Fibroblast of lung (primary cell): ENCODE results near the gene XRCC2. TPM values are rescaled to one million over a fixed set of nuclear protein-coding genes. Genes with fewer than 3 reads are reported as not detected.

ENCODE experiments used
- DNase-seq, 2 donors: peaks; one replicate each; pipeline versions ENCODE4 v3.0.0 to v3.0.0-alpha.2; 2010; ENCODE audit warnings: low read depth in 2 of 2
- H2AFZ ChIP-seq: 2 replicates; pipeline ENCODE4 v1.5.1; 2012; ENCODE audit warnings: low read length, control low read depth, inconsistent platforms
- H3K27ac ChIP-seq: 2 replicates; pipeline ENCODE4 v1.5.1; 2011; ENCODE audit warnings: low read length, control low read depth; ENCODE audit not compliant: insufficient read depth
- H3K27me3 ChIP-seq: 2 replicates; pipeline ENCODE4 v1.5.1; 2011; ENCODE audit warnings: mild to moderate bottlenecking, low read length; ENCODE audit not compliant: control insufficient read depth, insufficient read depth
- H3K36me3 ChIP-seq: 2 replicates; pipeline ENCODE4 v1.5.1; 2011; ENCODE audit warnings: low read length; ENCODE audit not compliant: control insufficient read depth, insufficient read depth
- H3K4me1 ChIP-seq: 2 replicates; pipeline ENCODE4 v1.5.1; 2011; ENCODE audit warnings: low read length; ENCODE audit not compliant: control insufficient read depth, insufficient read depth; ENCODE audit errors: extremely low read depth
- H3K4me2 ChIP-seq: 2 replicates; pipeline ENCODE4 v1.5.1; 2011; ENCODE audit warnings: low read length, control low read depth; ENCODE audit not compliant: insufficient read depth; ENCODE audit errors: extremely low read depth
- H3K4me3 ChIP-seq, 4 experiments: fragments of 200-600 bp in 1 of 4; sonication (generic) in 1 of 4; replicated peaks in 1 of 4; 2 replicates each; pipeline ENCODE4 v1.5.1; 2011 to 2016; ENCODE audit warnings: low read length in 4 of 4, low read depth in 3 of 4, mild to moderate bottlenecking in 3 of 4, control low read depth in 2 of 4, inconsistent platforms in 1 of 4, mixed read lengths in 1 of 4; ENCODE audit not compliant: insufficient read depth in 1 of 4; ENCODE audit errors: control extremely low read depth in 1 of 4
- H3K79me2 ChIP-seq: 2 replicates; pipeline ENCODE4 v1.5.1; 2012; ENCODE audit warnings: mild to moderate bottlenecking, low read length, inconsistent platforms; ENCODE audit not compliant: control insufficient read depth, insufficient read depth
- H3K9ac ChIP-seq: 2 replicates; pipeline ENCODE4 v1.5.1; 2011; ENCODE audit warnings: mild to moderate bottlenecking, low read length, control low read depth; ENCODE audit not compliant: insufficient read depth
- H3K9me3 ChIP-seq: 2 replicates; pipeline ENCODE4 v1.5.1; 2012; ENCODE audit warnings: low read depth, low read length; ENCODE audit not compliant: control insufficient read depth, insufficient read depth
- H4K20me1 ChIP-seq: 2 replicates; pipeline ENCODE4 v1.5.1; 2011; ENCODE audit warnings: low read length; ENCODE audit not compliant: control insufficient read depth, insufficient read depth; ENCODE audit errors: extremely low read depth
- EZH2 ChIP-seq: IDR thresholded peaks from 2 replicates; pipeline ENCODE4 v1.5.1; 2012; ENCODE audit warnings: low read length, control low read depth, mild to moderate bottlenecking; ENCODE audit errors: missing control alignments
- polyA plus RNA-seq, 2 donors: library from polyadenylated mRNA; depleted of rRNA in 1 of 2; stranded (reverse) in 1 of 2; unstranded in 1 of 2; fragments of >200 nt; gene quantifications; 2 replicates each; pipeline ENCODE4 v1.2.1, GENCODE V29; 2011 to 2012; ENCODE audit warnings: missing spikeins in 1 of 2
- total RNA-seq: library from RNA; depleted of rRNA; stranded (reverse); fragments of >200 nt; gene quantifications from 2 replicates; pipeline ENCODE4 v1.2.1, GENCODE V29; 2014
- TF ChIP-seq, protein P1 (sequence below), 2 donors: IDR thresholded peaks in 1 of 2; conservative IDR thresholded peaks in 1 of 2; 1 replicate in 1 of 2; 2 replicates in 1 of 2; pipeline ENCODE4 v1.5.1; 2011 to 2012; ENCODE audit warnings: low read length in 2 of 2, control low read depth in 1 of 2, inconsistent platforms in 1 of 2, low read depth in 1 of 2, mild to moderate bottlenecking in 1 of 2

XRCC2 gene
- total and polyA plus RNA-seq, 2 donors (not counting 1 experiment from before 2014, with no cell fraction given), result 0.66 to 1.4 TPM

DNA sequence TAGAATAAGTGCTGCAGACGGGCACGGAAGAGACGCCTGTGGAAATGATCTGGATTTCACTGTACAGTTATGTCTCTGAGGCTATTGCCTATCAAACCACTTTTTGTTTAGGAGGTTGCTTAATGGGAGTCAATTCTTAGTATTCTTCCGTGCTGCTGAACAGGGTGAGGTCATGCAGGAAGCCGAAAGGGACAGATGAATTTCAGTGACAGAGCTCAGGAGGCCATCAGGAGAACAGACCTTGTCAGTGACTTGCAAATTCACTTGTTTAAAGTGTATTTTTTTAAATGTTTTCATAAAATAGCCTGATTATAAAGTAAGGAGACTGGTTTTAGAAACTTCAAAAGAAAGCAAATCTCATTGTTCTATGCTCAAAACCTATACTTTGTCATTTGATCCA lies 58.9 kb downstream of the XRCC2 start:
- H2AFZ ChIP-seq, result no peak overlapping the region

DNA sequence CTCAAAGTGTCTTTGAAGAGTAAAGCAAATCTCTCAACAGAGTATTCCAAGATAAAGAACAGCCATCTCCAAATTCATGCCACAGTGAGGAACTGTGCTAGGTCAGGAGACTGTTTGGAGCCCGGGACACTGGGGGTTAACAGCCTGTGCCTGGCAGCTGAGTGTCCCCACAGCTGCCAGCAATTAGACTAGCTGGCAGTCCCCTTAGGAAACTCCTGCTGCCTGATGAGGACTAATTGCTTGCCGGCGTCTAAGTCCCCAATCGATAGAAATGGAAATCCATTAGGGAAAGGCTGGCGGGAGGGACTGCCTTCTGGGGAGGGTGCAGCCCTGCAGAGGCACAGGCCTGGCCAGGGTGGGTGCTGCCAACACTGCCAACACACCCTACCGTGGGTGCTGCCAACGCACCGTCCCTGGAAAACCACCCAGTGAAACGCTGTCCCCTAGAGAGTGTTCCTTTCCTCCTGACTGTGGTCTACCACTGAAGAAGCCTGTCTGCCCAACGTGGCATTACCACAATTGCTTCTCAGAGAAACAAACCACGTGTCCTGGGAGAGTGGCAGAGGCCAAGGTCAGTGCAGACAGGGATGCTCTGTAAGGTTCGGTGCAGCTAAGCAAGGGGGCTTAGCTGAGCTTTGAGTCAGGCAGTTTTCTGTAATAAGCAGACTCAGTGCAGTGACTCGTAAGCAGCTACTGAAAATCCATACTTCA lies 60.8 kb downstream of the XRCC2 start:
- H3K9ac ChIP-seq, result no peak overlapping the region
- no peaks in the 10 kb centered on the region for H3K79me2 ChIP-seq
- H3K9me3 ChIP-seq, result no peaks in the 10 kb centered on the region
- no peak overlapping the region for H3K27ac ChIP-seq
- no peaks in the 10 kb centered on the region for H3K36me3 ChIP-seq
- TF ChIP-seq, protein P1, sequence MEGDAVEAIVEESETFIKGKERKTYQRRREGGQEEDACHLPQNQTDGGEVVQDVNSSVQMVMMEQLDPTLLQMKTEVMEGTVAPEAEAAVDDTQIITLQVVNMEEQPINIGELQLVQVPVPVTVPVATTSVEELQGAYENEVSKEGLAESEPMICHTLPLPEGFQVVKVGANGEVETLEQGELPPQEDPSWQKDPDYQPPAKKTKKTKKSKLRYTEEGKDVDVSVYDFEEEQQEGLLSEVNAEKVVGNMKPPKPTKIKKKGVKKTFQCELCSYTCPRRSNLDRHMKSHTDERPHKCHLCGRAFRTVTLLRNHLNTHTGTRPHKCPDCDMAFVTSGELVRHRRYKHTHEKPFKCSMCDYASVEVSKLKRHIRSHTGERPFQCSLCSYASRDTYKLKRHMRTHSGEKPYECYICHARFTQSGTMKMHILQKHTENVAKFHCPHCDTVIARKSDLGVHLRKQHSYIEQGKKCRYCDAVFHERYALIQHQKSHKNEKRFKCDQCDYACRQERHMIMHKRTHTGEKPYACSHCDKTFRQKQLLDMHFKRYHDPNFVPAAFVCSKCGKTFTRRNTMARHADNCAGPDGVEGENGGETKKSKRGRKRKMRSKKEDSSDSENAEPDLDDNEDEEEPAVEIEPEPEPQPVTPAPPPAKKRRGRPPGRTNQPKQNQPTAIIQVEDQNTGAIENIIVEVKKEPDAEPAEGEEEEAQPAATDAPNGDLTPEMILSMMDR (conservative IDR thresholded peaks at IDR 0.05 in 1 of 2, IDR thresholded peaks at IDR 0.05 in 1 of 2; ENCODE audit: low read depth in 1 of 2, low read length in 2 of 2), result no peak
- TF ChIP-seq EZH2, result no peak
- H3K27me3 ChIP-seq, result no peaks in the 10 kb centered on the region
- no peak overlapping the region for H3K4me3 ChIP-seq
- H3K4me1 ChIP-seq, result no peaks in the 10 kb centered on the region
- DNase-seq, result no peak
- H2AFZ ChIP-seq, result no peak overlapping the region
- no peak overlapping the region for H3K4me2 ChIP-seq
- no peaks in the 10 kb centered on the region for H4K20me1 ChIP-seq

More for the DNA sequence above, 58.9 kb downstream of the XRCC2 start:
- Histone ChIP-seq H3K4me1 (no peaks in the 10 kb centered on the region), H3K9me3 (no peaks in the 10 kb centered on the region), H3K27ac (no peak overlapping the region), H4K20me1 (no peaks in the 10 kb centered on the region), H3K27me3 (no peaks in the 10 kb centered on the region), H3K79me2 (no peaks in the 10 kb centered on the region), H3K4me3 (no peak overlapping the region), H3K36me3 (no peaks in the 10 kb centered on the region), H3K4me2 (no peak overlapping the region), H3K9ac (no peak overlapping the region)
- DNase-seq, result peak in 1 of 2 donors; percentile 9
- no peak for TF ChIP-seq EZH2
- TF ChIP-seq, protein P1 (conservative IDR thresholded peaks at IDR 0.05 in 1 of 2, IDR thresholded peaks at IDR 0.05 in 1 of 2; ENCODE audit: low read depth in 1 of 2, low read length in 2 of 2), result no peak

DNA sequence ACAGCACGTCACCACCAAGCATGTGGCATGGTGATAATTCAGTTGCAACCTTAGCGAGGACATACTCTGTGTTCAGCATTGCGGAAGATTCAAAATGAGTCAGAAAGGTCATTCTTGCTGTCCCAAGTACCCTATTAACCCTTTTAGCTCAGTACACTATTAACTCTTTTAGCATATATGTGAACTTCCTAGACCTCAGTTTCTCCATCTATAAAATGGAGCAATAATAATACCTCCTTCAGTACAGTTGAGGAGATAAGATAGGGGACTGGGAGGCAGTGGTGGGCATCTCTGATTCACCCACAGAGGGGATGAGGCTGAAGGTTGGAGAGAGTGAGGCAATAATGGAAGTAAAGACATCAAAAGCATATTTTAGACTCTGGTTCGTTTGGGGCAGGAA lies 67.3 kb downstream of the XRCC2 start:
- H3K4me3 ChIP-seq, result no peak overlapping the region
- H3K9me3 ChIP-seq, result no peaks in the 10 kb centered on the region
- H2AFZ ChIP-seq, result no peak overlapping the region

More for the DNA sequence above, 67.3 kb downstream of the XRCC2 start:
- TF ChIP-seq EZH2, result no peak
- TF ChIP-seq, protein P1 (conservative IDR thresholded peaks at IDR 0.05 in 1 of 2, IDR thresholded peaks at IDR 0.05 in 1 of 2; ENCODE audit: low read depth in 1 of 2, low read length in 2 of 2), result no peak
- no peaks in the 10 kb centered on the region for H3K27me3 ChIP-seq
- H3K4me2 ChIP-seq, result no peak overlapping the region
- H3K79me2 ChIP-seq, result no peaks in the 10 kb centered on the region
- no peak overlapping the region for H3K27ac ChIP-seq
- no peaks in the 10 kb centered on the region for H4K20me1 ChIP-seq
- H3K36me3 ChIP-seq, result no peaks in the 10 kb centered on the region
- H3K4me1 ChIP-seq, result no peaks in the 10 kb centered on the region
- no peak for DNase-seq
- H3K9ac ChIP-seq, result no peak overlapping the region
